Measurements from ENCODE around the gene NRP2.

- TF ChIP-seq CTCF (IDR thresholded peaks at IDR 0.05) (no peak), EZH2phosphoT487 (IDR thresholded peaks at IDR 0.05) (no peak)
Observed at GRCh38 chr2:205720451-205720902, 38.2 kb downstream of the NRP2 start.
